Esophagus squamous epithelium (tissue), 4 donors: Measurements from ENCODE around the gene RAB9A.

Experiments
- CTCF ChIP-seq, 6 experiments: fragments of 450-650 bp in 4 of 6; fragments of 200-600 bp in 2 of 6; sonication (generic) in 2 of 6; IDR thresholded peaks; one replicate each; pipeline ENCODE4 v1.5.1; 2016 to 2019; ENCODE audit warnings: antibody characterized with exemption in 6 of 6, mild to moderate bottlenecking in 4 of 6, moderate library complexity in 4 of 6
- POLR2A ChIP-seq, 4 donors: fragments of 450-650 bp; IDR thresholded peaks; one replicate each; pipeline ENCODE4 v1.6.1; 2017; ENCODE audit warnings: antibody characterized with exemption in 4 of 4, mild to moderate bottlenecking in 4 of 4, moderate library complexity in 3 of 4

GRCh38 chrX:13652287-13652793 is 36.6 kb upstream of the RAB9A start:
- TF ChIP-seq CTCF (IDR thresholded peaks at IDR 0.05) (no peak), POLR2A (IDR thresholded peaks at IDR 0.05) (no peak)
